Measurements from ENCODE around the gene CHAF1A.

CHAF1A gene

DNA sequence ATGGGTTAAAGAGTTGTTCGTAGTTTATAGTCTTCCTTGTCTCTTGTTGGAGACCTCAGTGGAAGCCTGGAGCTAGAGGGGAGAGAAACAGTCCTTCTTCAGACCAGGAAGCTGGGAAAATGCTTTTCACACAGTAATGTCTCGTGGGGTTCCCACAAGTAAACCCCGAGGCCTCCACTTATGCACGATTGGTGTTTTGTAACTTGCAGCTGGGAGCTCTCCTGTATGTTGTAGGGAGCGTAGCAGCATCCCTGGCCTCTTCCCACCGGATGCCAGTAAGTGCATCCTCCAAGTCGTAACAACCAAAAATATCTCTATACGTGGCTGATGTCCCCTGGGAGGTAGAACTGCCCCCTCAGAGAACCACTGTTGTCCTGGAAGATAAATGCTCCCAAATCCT lies 3.5 kb downstream of the CHAF1A start:
- DNase-seq (ENCODE audit: low spot score): no peak

DNA sequence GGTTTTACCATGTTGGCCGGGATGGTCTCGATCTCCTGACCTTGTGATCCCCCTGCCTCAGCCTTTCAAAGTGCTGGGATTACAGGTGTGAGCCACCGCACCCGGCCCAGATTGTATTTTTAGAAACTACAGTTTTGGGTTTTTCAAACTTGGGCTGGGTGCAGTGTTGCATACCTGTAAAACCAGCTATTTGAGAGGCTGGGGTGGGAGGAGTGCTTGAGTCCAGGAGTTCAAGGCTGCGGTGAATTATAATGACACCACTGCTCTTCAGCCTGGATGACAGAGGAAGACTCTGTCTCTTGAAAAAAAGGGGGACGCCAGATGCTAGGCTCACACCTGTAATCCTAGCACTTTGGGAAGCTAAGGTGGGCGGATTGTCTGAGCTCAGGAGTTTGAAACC lies 4.2 kb downstream of the CHAF1A start:
- no peak for DNase-seq (ENCODE audit: low spot score)

DNA sequence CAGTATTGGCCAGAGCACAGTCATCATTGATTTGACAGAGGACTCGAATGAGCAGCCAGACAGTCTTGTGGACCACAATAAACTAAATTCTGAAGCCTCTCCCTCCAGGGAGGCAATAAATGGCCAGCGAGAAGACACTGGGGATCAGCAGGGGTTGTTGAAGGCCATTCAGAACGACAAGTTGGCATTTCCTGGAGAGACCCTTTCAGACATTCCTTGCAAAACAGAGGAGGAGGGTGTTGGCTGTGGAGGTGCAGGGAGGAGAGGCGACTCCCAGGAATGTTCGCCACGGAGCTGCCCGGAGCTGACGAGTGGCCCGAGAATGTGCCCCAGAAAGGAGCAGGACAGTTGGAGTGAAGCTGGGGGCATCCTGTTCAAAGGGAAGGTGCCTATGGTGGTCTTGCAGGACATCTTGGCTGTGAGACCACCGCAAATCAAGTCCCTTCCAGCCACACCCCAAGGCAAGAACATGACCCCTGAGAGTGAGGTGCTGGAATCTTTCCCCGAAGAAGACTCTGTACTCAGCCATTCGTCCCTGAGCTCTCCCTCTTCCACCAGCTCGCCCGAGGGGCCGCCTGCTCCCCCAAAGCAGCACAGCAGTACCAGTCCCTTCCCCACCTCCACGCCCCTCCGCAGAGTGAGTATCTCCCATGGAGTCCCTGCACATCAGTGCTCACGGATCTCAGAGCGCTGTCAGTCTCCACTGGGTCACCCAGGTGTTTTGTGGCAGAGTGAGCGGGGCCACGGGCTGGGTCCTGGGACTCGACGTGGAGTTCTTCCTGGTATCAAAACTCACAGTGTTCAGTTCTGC lies 6.9 kb downstream of the CHAF1A start:
- DNase-seq (ENCODE audit: low spot score): no peak

DNA sequence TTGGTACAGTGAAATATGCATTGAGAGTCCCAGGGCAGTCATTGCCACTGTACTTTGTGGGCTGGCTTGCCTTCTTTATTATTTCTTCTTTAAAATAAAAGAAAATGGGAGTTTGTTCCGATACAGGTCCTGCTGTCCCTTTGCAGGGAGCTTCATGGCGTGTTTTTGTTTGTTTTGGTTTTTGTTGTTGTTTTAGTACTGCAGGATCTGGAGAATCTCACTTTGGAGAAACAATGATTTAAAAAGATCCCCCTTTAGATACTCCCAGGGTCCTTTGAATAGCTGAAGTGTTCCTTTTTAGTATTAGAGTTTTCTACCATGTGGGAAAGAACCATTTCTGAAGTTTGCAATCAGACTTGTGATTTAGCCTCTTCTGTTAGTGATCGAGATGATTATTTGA lies 11.1 kb downstream of the CHAF1A start:
- no peak for DNase-seq (ENCODE audit: low spot score)

DNA sequence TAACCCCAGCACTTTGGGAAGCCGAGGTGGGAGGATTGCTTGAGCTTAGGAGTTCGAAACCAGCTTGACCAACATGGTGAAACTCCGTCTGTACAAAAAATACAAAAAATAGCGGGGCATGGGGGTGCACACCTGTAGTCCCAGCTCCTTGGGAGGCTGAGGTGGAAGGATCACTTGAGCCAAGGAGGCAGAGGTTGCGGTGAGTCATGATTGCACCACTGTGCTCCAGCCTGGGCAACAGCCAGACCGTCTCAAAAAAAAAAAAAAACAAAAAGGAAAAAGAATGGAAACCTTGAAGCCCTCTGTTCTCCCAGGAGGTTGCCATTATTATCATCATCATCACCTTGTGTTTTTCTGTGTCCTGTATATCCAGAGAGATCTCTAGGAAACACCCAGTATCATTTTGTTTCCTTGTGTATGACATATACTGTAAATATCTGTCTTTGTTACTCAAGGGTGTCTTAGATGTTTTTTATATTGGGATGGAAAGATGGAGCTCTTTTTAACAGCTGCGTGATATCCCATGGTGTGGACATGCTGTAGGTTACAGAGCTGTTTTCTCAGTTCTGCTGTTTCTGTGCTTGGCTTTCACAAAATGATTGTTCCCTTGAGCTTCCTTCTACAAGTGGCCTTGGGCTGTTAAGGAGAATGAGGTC lies 11.8 kb downstream of the CHAF1A start:
- DNase-seq (ENCODE audit: low spot score): no peak

DNA sequence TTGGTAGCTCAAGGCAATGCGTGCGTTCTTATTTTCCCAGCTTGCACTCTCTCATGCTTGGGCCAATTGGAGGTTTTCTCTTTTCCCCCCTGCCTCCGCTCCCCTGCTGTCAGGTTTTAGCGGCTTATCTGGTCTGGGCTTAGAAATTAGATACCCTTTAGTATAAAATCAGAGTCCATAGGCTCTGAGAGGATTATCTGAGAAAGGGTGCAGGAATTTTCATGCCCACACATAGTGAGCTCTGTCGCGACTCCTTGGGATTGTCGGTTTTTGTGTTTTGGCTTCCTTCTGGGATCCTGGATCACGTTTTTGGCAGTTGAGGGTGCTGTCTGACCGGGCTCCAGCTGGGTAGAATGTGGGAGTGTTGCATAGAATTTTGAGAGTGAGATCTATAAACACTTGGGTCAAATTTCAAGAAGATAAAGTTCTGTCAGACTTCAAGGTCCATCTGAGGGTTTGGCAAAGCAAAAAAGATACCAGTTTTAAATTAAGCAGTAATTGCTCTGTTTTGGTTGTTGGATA lies 12.4 kb downstream of the CHAF1A start:
- no peak for DNase-seq (ENCODE audit: low spot score)

DNA sequence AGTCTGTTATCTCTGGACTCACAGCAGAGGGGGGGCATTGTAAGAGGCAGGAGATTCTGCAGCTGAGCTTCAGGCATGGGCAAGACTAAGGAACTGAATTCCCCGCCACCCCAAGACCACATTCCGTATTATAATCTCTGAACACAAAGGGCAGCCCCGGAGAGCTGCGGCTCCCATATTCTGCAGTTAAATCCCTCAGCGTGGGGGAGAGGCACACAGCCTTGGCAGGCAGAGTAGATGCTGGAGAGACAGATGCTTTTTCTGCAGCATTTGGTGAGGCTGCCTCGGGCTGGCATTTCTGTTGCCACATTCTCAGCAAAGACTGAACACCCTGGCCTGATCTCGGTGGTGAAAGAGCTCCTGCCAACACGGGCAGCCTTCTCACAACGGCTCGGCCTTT lies 12.9 kb downstream of the CHAF1A start:
- DNase-seq (ENCODE audit: low spot score): no peak

DNA sequence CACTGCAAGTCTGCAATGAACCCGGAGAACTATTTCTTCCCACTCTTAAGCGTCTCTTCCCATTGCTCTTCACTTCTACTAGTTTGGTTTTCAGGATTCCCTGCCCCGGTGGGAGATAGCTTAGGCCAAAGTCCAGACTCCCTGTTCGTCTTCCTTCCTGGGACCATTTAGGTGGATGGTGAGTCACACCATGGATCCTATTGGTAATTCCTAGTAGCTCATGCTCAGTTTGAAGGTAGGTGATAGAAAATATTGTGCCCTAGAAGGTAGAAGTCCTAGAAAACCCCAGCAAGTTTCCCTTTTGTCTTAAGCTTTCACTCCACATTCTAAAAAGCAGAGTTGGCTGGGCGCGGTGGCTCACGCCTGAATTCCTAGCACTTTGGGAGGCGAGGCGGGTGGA lies 13.8 kb downstream of the CHAF1A start:
- DNase-seq (ENCODE audit: low spot score): no peak

DNA sequence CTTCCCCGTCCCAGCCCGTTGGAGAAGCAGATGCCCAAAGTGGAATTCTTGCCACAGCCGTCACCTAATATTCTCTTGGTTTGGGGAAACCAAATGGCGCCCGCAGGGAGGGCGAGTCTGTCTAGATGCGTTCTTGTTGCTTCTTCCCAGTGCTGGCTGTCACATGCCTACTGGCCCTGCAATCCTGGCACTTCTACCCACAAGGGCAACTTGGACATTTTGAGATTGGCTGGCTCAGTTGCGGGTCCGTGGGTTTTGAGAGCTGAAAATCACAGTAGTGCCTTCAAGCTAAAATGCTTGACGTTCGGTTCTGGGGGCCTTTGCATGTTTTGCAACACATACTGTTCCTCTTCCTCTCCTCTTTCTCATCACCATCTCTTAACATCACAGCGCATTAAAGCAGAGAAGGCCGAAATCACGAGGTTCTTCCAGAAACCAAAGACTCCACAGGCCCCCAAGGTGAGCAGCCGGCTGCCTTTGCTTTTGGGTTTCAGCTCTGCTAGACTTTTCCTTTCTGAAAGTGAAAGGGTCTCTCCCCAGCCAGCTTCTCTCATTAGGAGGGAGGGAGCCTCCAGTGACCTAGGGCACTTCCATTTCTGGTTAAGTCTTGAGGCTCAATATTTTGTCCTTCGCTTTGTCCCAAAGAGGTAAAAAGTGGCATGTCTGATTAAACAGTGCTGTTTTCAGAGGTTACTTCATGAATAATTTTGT lies 21.1 kb downstream of the CHAF1A start:
- DNase-seq (ENCODE audit: low spot score): no peak

DNA sequence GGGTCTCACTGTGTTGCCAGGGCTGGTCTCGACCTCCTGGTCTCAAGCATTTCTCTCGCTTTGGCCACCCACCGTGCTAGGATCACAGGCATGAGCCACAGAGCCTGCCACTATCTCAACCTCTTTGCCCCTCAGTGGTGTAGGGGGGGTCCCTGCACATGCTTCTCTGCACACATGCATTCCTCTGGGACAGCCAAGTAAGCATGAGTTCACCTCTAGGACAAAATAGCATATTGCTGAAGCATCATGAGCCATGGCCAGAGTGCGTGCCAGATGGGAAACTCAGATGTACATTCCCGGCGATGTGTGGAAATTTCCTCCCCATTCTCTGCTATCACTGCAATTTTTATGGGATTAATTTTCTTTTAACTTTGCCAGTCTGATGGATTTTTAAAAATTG lies 23.1 kb downstream of the CHAF1A start:
- DNase-seq (ENCODE audit: low spot score): no peak

DNA sequence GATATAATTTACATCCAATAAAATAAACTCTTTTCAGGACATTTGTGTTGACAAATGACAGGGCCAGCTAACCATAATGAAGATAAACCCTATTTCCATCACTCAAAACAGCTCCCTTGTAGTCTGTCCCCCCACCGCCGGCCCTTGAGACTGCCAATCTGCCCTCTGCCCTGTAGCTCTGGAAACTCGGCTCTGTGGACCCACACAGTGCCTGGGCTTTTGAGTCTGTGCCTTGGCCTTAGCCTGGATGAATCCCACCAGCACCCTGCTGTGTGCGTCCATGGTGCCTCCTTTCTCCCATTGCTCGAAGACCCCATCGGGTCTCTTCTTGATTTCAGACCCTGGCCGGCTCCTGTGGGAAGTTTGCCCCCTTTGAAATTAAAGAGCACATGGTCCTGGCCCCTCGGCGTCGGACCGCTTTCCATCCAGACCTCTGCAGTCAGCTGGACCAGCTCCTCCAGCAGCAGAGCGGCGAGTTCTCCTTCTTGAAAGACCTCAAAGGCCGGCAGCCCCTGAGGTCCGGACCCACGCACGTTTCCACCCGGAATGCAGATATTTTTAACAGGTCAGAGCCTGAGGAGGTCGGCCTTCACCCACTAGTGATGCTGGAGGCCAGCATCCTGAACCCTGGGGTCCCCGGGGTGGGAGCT lies 26.0 kb downstream of the CHAF1A start:
- DNase-seq (ENCODE audit: low spot score): no peak

DNA sequence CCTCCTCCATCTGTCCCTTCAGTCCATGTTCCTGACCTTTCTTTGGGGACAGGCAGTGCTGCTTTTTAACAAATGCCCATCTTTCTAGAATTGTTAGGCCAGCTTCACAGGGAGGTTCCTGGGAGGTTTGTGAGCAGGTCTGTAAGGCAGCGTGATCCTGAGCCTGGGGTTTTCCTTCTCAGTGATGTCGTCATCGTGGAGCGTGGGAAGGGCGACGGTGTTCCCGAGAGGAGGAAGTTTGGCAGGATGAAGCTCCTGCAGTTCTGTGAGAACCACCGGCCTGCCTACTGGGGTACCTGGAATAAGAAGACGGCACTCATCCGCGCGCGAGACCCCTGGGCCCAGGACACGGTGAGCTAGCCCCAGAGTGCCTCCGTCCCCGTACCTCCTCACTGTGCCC lies 26.8 kb downstream of the CHAF1A start:
- DNase-seq (ENCODE audit: low spot score): no peak

DNA sequence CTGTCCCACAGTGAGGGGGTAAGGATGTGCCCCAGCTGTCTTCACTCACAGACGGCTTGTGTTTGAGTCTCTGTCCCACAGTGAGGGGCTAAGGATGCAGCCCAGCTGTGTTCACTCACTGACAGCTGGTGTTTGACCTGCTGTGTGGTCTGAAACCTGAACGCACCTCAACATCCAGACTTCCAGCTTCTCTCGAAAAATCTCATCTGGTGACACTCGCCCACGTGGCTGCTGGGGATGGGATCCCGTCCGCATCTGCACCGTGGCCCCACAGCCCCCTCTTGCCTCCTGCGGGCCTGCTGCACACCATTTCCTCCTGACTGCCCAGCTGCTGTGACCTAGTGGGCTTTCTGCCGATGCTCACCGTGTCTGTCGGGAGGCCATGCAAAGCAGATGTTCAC lies 27.3 kb downstream of the CHAF1A start:
- no peak for DNase-seq (ENCODE audit: low spot score)

DNA sequence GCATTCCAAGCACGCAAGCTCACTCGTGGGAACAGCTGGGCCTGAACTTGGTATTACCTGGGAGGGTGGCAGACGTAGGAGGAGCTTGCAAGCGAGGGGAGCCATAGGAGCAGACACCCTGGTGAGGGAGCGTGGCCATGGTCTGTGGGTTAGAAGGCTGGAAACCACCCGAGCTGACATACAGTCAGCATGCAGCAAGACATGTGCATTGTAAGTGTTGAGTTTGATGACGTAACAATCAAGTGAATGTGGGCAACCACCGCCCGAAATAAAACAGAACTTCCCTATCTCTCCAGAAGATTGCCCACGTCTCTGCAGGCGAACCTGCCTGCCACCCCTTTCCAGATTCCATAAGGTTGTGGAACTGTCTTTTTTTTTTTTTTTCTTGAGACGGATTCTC lies 28.3 kb downstream of the CHAF1A start:
- no peak for DNase-seq (ENCODE audit: low spot score)

DNA sequence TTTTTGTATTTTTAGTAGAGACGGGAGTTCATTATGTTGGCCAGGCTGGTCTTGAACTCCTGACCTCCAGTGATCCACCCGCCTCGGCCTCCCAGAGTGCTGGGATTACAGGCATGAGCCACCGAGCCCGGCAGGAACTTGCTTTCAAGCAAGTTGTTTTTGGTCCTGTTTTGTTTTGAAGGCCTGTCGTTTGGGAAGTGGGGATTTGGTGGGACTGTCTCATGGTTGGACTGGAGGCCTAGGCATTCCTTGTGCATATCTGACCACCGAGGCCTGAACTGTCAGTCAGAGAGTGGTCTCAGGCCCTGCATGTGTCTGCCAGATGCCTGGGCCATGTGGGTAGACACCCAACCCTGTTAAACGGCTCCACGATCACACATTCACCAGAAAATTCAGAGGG lies 28.9 kb downstream of the CHAF1A start:
- DNase-seq (ENCODE audit: low spot score): no peak

DNA sequence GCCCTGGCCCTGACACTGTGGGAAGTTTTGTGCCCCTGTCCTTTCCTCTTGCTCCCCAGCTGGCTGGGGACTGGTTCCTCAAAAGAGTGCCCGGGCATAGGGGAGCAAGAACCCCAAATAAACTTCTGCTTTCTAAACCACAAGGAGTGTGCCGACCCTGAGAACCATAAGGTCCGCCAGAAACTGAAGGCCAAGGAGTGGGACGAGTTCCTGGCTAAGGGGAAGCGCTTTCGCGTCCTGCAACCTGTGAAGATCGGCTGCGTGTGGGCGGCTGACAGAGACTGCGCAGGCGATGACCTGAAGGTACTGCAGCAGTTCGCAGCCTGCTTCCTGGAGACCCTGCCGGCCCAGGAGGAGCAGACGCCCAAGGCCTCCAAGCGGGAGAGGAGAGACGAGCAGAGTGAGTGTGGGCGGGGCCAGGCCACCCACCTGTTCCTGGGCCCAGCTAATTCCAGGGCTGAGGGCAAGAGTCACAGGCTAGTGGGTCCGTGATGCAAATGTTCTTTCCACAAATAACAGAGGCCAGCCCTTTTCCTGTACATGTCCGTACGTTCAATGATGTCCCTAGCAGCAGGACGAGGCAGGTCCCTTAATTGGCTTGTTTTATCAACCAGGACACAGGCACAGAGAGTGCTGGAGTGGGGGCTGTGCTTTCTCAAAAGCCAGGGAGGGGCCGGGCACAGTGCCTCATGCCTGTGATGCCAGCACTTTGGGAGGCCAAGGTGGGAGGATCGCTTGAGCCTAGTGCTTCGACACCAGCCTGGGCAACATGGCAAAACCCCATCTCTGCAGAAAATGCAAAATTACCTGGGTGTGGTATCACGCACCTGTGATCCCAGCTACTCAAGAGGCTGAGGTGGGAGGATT lies 29.6 kb downstream of the CHAF1A start:
- no peak for DNase-seq (ENCODE audit: low spot score)

DNA sequence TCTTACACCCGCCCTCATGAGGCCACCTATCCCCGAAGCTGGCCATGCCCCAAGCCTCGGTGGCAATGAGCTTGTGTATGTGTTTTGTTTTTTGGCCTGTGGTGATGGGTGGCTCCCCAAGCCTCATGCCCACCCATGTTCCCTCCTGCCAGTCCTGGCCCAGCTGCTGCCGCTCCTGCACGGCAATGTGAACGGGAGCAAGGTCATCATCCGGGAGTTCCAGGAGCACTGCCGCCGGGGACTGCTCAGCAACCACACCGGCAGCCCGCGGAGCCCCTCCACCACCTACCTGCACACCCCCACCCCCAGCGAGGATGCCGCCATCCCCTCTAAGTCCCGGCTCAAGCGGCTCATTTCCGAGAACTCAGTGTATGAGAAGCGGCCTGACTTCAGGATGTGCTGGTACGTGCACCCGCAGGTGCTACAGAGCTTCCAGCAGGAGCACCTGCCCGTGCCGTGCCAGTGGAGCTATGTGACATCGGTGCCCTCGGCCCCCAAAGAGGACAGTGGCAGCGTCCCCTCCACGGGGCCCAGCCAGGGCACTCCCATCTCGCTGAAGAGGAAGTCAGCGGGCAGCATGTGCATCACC lies 30.6 kb downstream of the CHAF1A start:
- DNase-seq (ENCODE audit: low spot score): no peak

DNA sequence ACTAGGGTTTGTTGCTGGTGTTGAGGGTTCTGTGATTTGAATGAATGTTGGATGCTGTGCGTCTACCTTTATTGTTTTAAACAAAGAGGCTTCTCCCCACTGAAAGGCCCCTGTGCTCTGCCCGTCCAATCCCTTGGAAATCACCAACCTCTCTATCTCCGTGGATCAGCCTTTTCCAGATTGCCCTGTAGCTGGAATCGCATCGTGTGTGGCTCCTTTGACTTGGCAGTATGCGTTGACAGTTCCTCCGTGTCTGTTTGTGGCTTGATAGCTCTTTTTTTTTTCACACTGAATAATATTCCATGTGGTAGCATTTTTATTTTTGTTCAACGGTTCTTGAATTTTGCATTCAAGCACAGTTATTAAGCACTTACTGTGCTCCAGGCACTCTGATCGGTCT lies 32.0 kb downstream of the CHAF1A start:
- no peak for DNase-seq (ENCODE audit: low spot score)

DNA sequence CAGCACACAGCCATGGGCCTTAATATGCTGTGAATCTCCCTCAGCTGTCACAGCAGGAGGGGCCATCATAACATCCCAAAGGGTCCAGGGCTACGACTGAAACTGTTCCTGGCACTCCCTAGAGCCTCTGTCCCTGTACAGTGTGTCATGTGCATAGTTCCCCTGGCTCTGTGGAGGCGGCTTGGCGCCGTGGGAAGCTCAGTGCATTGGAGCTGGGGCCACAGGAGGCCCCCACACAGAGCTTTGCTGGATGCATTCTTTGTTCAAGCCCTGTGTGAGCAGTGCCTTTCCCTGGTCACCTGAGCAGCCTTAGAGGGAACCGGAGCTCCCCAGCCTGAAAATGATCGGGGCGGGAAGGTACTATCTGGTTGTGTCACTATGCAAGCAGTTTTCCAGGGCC lies 33.8 kb downstream of the CHAF1A start:
- no peak for DNase-seq (ENCODE audit: low spot score)

DNA sequence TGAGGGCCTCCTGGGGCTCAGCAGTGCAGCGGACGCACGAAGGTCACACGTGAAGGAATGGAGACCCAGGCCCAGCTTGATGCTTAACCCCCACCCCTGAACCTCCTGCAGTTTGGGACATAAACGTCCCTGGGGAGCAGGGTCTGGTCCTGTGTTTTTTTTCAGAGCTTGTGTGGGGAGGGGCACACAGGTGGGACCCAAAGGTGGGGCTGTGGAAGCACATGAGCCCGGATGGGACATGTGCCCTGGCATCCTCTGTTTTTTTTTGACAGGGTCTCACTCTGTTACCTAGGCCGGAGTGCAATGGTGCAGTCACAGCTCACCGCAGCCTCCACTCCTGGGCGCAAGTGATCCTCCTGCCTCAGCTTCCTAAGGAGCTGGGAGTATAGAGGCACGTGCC lies 34.7 kb downstream of the CHAF1A start:
- no peak for DNase-seq (ENCODE audit: low spot score)

DNA sequence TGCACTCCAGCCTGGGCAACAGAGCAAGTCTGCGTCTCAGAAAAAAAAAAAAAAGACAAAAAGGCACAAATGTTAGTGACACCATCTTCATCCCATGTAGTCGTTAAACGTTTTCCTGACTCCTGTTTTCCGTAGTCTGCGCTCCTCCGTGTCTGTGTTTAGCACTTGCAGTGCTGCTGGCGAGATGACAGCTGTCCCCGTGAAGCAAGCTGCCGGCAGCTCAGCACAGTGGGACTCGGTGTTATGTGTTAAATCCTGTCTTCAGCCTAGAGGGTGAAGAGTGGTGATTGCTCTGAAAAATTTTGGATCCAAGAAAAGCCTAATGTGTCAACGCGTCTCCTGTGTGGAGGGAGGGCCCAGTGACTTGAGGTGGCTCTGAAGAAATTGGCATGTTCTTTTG lies 36.8 kb downstream of the CHAF1A start:
- no peak for DNase-seq (ENCODE audit: low spot score)
